Measurements from ENCODE around the gene ANO3.

ANO3 gene

GRCh38 chr11:26465274-26465673 lies 133.3 kb downstream of the ANO3 start:
- no peak for DNase-seq (ENCODE audit: low read depth)
- no peak overlapping the region for H3K4me3 ChIP-seq (ENCODE audit: low read depth, low read length)
- TF ChIP-seq MAX (IDR thresholded peaks at IDR 0.05; ENCODE audit: low read depth, low read length) (no peak), MYC (IDR thresholded peaks at IDR 0.05; ENCODE audit: low read depth, low read length) (no peak), POLR2A (IDR thresholded peaks at IDR 0.05; ENCODE audit: extremely low read depth, insufficient read length) (no peak), CTCF (IDR thresholded peaks at IDR 0.05; ENCODE audit: low read depth, low read length) (no peak)

- TF ChIP-seq MAX (IDR thresholded peaks at IDR 0.05; ENCODE audit: low read depth, low read length) (no peak), POLR2A (IDR thresholded peaks at IDR 0.05; ENCODE audit: extremely low read depth, insufficient read length) (no peak), MYC (IDR thresholded peaks at IDR 0.05; ENCODE audit: low read depth, low read length) (no peak), CTCF (IDR thresholded peaks at IDR 0.05; ENCODE audit: low read depth, low read length) (no peak)
- no peak overlapping the region for H3K4me3 ChIP-seq (ENCODE audit: low read depth, low read length)
- DNase-seq (ENCODE audit: low read depth) = no peak
Measured at GRCh38 chr11:26467506-26467905, 135.6 kb downstream of the ANO3 start.

GRCh38 chr11:26470992-26471391 lies 139.1 kb downstream of the ANO3 start:
- TF ChIP-seq POLR2A (IDR thresholded peaks at IDR 0.05; ENCODE audit: extremely low read depth, insufficient read length) = no peak
- no peak for TF ChIP-seq MYC (IDR thresholded peaks at IDR 0.05; ENCODE audit: low read depth, low read length)
- TF ChIP-seq MAX (IDR thresholded peaks at IDR 0.05; ENCODE audit: low read depth, low read length) = no peak
- no peak for TF ChIP-seq CTCF (IDR thresholded peaks at IDR 0.05; ENCODE audit: low read depth, low read length)
- no peak for DNase-seq (ENCODE audit: low read depth)
- H3K4me3 ChIP-seq (ENCODE audit: low read depth, low read length) = no peak overlapping the region

GRCh38 chr11:26473216-26474194 lies 141.6 kb downstream of the ANO3 start:
- TF ChIP-seq MAX (IDR thresholded peaks at IDR 0.05; ENCODE audit: low read depth, low read length) (no peak), POLR2A (IDR thresholded peaks at IDR 0.05; ENCODE audit: extremely low read depth, insufficient read length) (no peak), MYC (IDR thresholded peaks at IDR 0.05; ENCODE audit: low read depth, low read length) (no peak), CTCF (IDR thresholded peaks at IDR 0.05; ENCODE audit: low read depth, low read length) (no peak)
- DNase-seq (ENCODE audit: low read depth) = no peak
- no peak overlapping the region for H3K4me3 ChIP-seq (ENCODE audit: low read depth, low read length)

GRCh38 chr11:26474401-26474800 lies 142.5 kb downstream of the ANO3 start:
- no peak overlapping the region for H3K4me3 ChIP-seq (ENCODE audit: low read depth, low read length)
- DNase-seq (ENCODE audit: low read depth) = no peak
- no peak for TF ChIP-seq MYC (IDR thresholded peaks at IDR 0.05; ENCODE audit: low read depth, low read length)
- TF ChIP-seq POLR2A (IDR thresholded peaks at IDR 0.05; ENCODE audit: extremely low read depth, insufficient read length) = no peak
- no peak for TF ChIP-seq MAX (IDR thresholded peaks at IDR 0.05; ENCODE audit: low read depth, low read length)
- no peak for TF ChIP-seq CTCF (IDR thresholded peaks at IDR 0.05; ENCODE audit: low read depth, low read length)

Data from NB4 (cell line).